Measurements from ENCODE around the gene LRFN2. TPM values are rescaled to one million over a fixed set of nuclear protein-coding genes. Genes with fewer than 3 reads are reported as not detected.

LRFN2 gene
- total RNA-seq, 1 donor from 2014 or later = not detected

- DNase-seq = no peak
Measured at GRCh38 chr6:40369891-40370290, 217.3 kb downstream of the LRFN2 start.

GRCh38 chr6:40369042-40369441, 218.1 kb downstream of the LRFN2 start:
- no peak for DNase-seq

GRCh38 chr6:40362859-40363258, 224.3 kb downstream of the LRFN2 start:
- no peak for DNase-seq

GRCh38 chr6:40359808-40360207, 227.4 kb downstream of the LRFN2 start:
- no peak for DNase-seq

GRCh38 chr6:40358473-40359460, 228.4 kb downstream of the LRFN2 start:
- DNase-seq = no peak

GRCh38 chr6:40356242-40356910, 230.8 kb downstream of the LRFN2 start:
- no peak for DNase-seq

GRCh38 chr6:40355532-40355931, 231.6 kb downstream of the LRFN2 start:
- no peak for DNase-seq

GRCh38 chr6:40355066-40355465, 232.1 kb downstream of the LRFN2 start:
- no peak for DNase-seq

- no peak for DNase-seq
Measured at GRCh38 chr6:40353967-40354452, 233.2 kb downstream of the LRFN2 start.

GRCh38 chr6:40353197-40353966, 233.8 kb downstream of the LRFN2 start:
- DNase-seq = no peak

- no peak for DNase-seq
Measured at GRCh38 chr6:40352527-40353170, 234.5 kb downstream of the LRFN2 start.

GRCh38 chr6:40352006-40352405, 235.2 kb downstream of the LRFN2 start:
- DNase-seq = no peak

- DNase-seq = no peak
Measured at GRCh38 chr6:40350747-40351217, 236.4 kb downstream of the LRFN2 start.

- no peak for DNase-seq
Measured at GRCh38 chr6:40349901-40350746, 237.0 kb downstream of the LRFN2 start.

GRCh38 chr6:40349123-40349900, 237.9 kb downstream of the LRFN2 start:
- no peak for DNase-seq

- DNase-seq = no peak
Measured at GRCh38 chr6:40348591-40348990, 238.6 kb downstream of the LRFN2 start.

GRCh38 chr6:40347571-40348011, 239.6 kb downstream of the LRFN2 start:
- DNase-seq = no peak

- no peak for DNase-seq
Measured at GRCh38 chr6:40346246-40346645, 240.9 kb downstream of the LRFN2 start.

- no peak for DNase-seq
Measured at GRCh38 chr6:40344566-40345167, 242.5 kb downstream of the LRFN2 start.

Data from dermis blood vessel endothelial cell (primary cell).